HG02623 (cell line): ENCODE results near the gene MPHOSPH8.
"Not testable (repeated sequence)": the region's sequence is repeated elsewhere in the genome, so short reads cannot be mapped to it uniquely, and the experiment has no call there.

ENCODE experiments used
- ATAC-seq: cut with Tn5 transposase; IDR thresholded peaks from one replicate; pipeline ENCODE4 v1.9.1; 2021; ENCODE audit warnings: moderate library complexity; ENCODE audit not compliant: unreplicated experiment

MPHOSPH8 gene

DNA sequence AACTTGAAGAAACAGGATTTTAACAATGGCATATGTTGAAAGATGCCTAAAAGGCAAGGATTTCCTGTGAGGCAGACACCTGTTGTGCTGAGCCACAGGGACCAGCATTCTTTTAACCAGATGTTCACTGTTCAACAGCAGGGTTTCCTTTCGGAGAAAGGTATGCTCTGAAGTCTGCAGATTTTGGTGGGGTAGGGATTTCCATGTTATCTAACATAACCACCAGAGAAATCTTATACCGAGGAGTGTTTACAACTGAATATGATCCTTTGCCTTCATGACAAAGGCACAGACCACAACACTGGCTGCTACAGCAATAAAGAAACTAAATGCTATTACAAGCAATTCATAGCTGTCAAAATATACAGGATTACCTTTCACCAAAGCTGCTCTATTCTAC, 48.1 kb downstream of the MPHOSPH8 start:
- ATAC-seq, result no peak

- ATAC-seq, result no peak
These were observed 51.6 kb downstream of the MPHOSPH8 start for GRCh38 chr13:19685034-19685433.

DNA sequence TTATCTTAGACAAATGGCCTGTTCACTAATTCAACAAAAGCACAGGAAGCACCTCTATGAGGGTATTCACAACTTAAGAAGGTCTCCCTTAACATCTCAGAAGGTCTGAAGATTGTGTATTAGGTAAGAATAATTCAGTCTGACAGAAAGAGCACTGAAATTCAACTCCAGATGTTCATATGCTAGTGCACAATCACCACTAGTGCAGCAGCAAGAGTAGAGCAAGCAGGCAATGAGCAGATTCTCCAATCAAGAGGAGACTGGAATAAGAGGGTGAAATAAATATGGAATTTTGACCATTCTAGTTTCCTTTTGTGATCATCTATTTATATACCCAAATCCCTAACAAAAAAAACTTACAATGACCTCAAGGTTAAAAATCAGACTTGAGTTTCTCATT, 52.0 kb downstream of the MPHOSPH8 start:
- no peak for ATAC-seq

GRCh38 chr13:19691447-19691846, 58.0 kb downstream of the MPHOSPH8 start:
- not testable (repeated sequence) for ATAC-seq

DNA sequence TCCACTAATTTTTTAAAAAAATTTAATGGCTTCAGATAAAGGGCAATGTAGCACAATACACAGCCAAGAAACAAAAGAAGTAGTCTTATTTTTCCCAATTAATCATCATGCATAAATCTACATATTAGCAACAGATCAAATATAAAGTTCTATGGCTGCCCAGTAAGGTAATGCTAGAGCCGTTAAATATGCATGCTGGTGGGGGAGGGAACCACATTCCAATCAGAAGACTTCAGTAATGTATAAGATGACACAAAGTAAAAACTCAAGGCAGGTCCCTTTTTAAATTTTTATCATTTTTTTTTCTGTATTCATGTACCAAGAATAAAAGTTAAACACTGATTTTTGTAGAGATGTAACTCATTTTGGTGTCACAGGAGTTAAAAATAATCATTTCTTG, 62.0 kb downstream of the MPHOSPH8 start:
- ATAC-seq, result no peak

DNA sequence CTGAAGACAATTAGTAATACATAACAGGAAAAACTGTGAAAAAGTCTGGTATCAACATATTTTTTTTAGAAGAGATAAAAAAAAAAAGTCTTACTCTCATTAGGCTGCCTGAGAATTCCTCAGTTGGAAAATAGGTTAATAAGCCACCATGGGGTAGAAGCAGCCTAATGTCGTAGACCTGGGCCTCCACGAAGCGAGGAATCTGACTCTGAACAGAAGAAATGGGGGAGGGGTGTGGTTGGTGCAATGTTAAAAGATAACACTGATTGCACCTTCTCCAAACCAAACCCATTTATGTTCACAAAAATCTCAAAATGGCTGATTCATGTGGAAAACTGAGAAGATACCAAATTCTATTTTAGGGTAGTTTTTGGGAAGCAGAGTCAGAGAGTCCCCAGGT, 62.4 kb downstream of the MPHOSPH8 start:
- no peak for ATAC-seq

DNA sequence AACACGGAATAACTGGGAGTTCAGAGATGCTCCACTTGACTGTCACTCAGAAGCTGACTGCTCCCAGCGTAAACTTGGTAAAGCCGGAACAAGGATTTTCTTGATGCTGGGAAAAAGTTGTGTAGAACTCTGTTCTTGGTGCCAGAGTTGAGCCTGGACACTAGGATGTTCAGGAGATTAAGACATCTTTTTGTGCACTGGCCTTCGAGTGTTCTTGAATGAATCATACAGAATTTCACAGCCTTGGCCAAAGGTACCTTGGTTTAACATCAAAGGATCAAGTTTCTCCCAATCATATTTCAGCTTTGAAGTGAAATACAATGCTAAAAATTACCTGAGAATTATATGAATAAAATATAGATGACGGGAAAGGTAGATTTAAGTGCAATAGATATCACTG, 67.5 kb downstream of the MPHOSPH8 start:
- not testable (repeated sequence) for ATAC-seq

DNA sequence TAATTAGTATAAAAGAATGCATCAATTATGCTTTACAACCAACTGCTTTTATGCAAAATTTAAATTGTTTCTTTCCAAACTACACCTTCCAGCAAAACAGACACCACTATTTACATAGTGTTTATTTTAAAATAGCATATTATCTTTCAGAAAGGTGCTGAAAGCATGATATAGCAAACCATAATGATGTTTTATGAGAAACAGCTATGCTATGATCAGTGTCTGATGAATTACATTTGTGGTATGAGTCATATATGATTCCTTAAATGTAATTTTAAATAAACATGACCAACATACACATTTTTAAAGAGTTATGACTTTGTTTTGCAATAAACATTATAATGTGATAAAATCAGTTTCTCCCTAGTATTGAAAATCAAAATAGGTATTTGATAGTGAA, 68.2 kb downstream of the MPHOSPH8 start:
- ATAC-seq, result not testable (repeated sequence)

GRCh38 chr13:19704256-19704655, 70.8 kb downstream of the MPHOSPH8 start:
- ATAC-seq, result not testable (repeated sequence)

DNA sequence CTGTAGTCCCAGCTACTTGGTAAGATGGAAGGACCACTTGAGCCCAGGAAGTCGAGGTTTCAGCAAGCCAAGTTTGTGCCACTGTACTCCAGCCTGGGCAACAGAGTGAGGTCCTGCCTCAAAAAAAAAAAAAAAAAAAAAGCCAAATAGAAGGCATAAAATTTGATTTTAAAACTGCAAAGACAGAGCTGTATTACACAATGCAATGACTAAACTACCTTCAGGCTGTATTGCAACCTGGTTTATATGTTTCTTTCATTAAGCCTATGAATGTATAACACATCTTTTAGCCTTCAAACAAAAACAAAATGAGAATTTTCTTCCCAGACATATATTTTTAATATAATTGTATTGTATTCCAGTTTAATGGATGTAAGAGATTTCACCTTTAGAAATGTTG, 75.6 kb downstream of the MPHOSPH8 start:
- not testable (repeated sequence) for ATAC-seq

- ATAC-seq, result not testable (repeated sequence)
These were observed 76.3 kb downstream of the MPHOSPH8 start for GRCh38 chr13:19709782-19710181.

GRCh38 chr13:19713186-19713965, 79.9 kb downstream of the MPHOSPH8 start:
- no peak for ATAC-seq

GRCh38 chr13:19720039-19720438, 86.6 kb downstream of the MPHOSPH8 start:
- no peak for ATAC-seq
